Activated CD4-positive, alpha-beta T cell treated with anti-CD3 and anti-CD28 coated beads, Interleukin-2, Interleukin-4, amounts not matched to agents 100 ng/mL and 50 ng/mL, durations not matched to agents 16 hours and 8 hours (primary cell): Measurements from ENCODE around the gene GSDME.

Experiments used
- DNase-seq: peaks from one replicate; pipeline ENCODE4 v3.0.0-alpha.2; 2020; ENCODE audit warnings: low spot score

GSDME gene

GRCh38 chr7:24704311-24704710 lies 53.0 kb downstream of the GSDME start:
- no peak for DNase-seq

GRCh38 chr7:24703296-24703695 lies 54.0 kb downstream of the GSDME start:
- DNase-seq, result no peak

- no peak for DNase-seq
These were observed 54.5 kb downstream of the GSDME start for GRCh38 chr7:24702755-24703154.

DNA sequence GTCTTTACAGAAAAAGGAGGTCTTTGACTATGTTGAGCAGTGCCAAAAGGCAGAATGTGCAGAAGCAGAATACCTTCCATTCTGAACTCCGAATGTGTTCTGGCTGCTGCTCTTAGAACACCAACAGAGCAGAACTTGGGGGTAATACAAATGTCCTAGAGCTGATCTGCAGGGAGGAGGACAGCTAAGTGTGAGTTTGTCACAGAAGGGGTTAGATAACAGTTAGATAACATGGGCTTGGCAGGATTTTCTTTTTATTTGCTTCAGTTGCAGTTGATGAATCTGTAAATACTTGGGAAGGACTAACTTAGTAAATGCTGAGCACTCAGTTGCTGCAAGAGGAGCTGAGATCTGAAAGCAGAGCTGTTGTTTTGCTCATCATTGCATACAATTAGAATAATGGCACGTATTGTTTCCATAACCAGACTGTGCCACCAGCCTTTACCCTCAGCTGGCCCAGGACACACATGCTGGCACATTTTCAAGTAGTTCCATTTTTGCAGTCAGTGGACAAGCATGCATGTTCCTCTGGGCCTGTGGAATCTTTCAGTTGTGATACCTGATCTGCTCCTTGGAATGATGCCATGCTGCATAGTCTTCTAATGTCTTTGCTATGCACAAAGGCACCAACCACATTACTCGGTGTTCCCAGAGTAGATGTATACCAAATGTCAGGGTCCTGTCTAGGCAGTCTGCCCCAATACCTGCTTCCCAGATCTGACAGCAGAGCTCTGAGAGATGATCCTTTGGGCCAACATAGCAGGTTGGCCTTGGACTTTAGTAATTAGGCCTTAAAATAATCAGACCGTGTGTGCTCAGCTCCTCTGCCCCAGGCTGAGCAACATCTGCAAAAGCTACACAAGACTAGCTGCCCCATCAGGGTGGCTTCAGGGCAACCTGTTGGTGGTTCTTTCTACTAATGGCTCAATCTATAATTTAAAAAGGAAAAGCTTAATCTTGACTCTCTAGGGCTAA lies 55.7 kb downstream of the GSDME start:
- DNase-seq, result no peak

DNA sequence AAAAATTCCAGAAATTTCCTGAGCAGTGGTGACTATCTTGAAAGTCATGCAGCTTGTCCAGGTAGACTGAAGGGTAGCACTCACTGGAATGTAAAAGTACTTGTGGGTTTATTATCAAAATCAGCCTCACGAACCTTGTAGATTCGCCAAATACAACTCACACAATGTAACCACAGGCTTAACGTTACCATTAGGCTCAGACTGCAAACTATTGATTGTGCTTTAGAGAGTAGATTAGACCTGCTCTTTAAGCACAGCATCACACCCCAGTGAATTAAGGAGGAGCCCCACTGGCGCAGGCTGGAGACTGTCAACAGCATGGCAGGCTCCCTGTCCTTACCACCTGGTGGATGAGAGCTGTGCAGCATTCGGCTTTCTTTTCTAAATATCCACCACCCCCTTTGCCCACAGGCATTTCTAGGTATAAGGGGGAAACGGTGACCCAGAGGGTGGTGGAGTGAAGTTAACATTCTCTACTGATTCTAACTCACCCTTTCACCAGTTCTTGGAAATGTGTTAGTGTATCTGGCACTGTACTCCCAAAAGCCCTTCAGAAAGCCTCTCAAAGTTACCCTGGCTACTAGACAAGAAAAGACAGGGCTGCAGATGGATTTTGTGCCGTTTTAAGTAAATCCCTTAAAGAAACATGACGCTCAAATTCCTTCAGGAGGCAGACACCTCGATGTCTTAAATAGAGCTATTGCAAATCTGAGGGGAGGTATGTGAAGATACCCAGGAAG lies 56.6 kb downstream of the GSDME start:
- no peak for DNase-seq

- DNase-seq, result no peak
These were observed 58.6 kb downstream of the GSDME start for GRCh38 chr7:24698531-24699266.

DNA sequence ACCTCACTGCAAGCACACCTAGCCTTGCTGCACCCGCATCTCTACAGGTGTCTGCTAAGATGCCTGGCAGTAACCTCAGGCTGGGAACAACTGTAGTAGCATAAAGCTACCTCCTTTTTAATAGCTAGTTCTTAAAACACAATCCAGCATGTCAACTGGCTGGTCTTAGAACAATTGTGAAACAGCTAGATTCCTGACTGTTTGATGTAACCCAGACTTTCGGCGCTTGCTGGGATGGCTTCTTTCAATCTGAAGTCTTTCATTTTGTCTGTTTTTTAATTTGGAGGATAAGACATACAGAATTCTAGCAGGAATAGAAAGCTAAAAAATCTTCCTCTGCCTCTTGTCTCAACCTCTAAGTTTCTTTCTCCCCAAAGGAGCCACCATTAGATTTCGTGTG lies 59.8 kb downstream of the GSDME start:
- DNase-seq, result no peak

GRCh38 chr7:24692592-24692991 lies 64.7 kb downstream of the GSDME start:
- no peak for DNase-seq

DNA sequence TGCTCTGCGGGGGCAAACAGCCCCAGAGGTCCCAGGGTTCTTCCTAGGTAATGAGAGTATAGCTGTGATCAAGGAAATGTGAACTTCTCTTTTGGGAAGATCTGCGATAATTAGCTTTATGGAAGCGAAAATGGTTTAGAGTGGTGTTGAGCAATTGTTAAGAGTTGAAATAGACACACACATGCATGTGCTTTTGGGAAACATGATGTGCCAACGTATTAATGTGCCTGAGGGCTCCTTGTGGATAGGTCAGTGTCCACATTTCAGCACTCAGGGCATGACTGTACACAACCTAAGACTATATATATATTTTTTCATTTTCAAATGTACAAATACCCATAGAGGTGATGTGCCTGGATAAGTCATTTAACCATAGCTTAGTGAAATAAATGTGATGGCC lies 67.0 kb downstream of the GSDME start:
- DNase-seq, result no peak

GRCh38 chr7:24685708-24686107 lies 71.6 kb downstream of the GSDME start:
- no peak for DNase-seq

DNA sequence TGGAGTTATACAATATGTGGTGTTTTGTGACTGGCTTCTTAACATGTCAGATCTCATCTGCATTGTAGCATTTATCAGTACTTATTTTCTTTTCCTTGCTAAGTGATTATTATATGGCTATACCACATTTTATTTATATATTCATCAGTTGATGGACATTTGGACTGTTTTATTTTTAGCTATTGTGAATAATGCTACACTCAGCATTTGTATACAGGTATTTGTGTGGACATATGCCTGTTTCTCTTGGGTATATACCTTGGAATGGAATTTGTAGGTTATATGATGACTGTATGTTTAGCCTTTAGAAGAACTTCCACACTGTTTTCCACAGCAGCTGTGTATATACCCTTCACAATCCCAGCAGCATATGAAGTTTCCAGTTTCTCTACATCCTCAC lies 86.5 kb downstream of the GSDME start:
- DNase-seq, result no peak

- DNase-seq, result no peak
These were observed 87.2 kb downstream of the GSDME start for GRCh38 chr7:24669971-24670591.

- DNase-seq, result no peak
These were observed 88.2 kb downstream of the GSDME start for GRCh38 chr7:24668927-24669635.

DNA sequence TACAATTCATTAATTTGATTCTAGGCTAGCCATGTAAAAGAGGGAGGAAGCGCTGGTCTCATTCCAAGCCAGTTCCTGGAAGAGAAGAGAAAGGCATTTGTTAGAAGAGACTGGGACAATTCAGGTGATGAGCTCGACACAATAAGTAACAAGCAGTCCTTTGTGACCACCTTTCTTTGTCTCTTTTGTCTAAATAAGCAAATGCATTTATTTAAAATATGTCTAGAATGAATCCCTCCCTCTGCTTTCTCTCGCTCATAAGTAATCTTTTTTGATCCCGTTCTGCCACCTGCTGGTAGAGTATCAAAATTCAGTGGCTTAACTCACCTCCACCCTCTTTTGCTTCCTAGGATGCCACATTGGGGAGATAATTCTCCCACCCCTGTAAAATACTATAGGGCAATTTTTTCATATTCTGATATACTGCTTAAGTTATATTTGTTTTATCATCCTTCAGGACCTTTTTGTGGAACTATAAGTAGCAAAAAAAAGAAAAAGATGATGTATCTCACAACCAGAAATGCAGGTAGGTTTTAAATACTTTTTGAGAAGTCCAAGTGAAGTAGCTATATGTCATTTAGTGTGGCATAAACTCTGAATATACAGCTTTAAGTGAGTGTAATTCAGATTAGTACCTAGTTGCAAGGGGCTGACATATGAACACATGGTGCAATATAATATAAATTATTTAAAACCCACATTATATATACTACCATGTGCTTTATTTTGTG lies 91.5 kb downstream of the GSDME start:
- DNase-seq, result peak; percentile 58

DNA sequence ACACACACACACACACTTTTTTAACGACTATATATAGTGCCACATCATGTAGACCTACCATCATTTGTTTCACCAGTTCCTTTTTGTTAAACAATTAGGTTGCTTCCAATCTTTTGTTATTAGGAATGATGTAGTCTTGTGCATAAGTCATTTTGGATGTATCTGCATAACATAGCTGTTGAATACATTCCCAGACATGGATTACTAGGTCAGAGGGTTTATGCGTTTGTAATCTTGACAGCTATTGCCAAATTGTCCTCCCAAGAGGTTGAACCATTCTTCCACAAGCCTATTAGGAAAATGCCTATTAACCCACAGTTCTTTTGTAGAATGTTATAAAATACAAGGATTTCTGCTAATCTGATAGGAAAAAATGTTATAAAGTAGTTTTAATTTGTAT lies 96.7 kb downstream of the GSDME start:
- no peak for DNase-seq

DNA sequence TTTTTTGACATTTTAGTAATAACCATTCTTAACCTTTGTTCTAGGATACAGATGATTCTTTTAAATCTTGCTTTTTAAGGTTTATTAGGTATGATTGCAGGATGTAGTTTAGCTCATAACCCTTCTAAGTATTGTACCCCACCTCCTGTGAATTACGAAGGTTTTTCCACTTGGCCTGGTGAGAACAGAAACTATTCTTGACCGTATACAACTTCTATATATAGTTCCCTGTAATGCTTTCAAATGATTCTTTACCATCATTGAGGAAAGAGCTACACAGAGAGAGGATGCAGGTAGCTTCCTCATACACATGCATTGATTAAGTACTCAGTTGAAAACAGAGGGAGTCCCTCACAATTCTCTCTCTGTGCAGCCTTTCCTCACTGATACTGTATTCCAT lies 97.8 kb downstream of the GSDME start:
- DNase-seq, result no peak

GRCh38 chr7:24657980-24658379 lies 99.3 kb downstream of the GSDME start:
- no peak for DNase-seq

- no peak for DNase-seq
These were observed 100.7 kb downstream of the GSDME start for GRCh38 chr7:24656608-24657007.

DNA sequence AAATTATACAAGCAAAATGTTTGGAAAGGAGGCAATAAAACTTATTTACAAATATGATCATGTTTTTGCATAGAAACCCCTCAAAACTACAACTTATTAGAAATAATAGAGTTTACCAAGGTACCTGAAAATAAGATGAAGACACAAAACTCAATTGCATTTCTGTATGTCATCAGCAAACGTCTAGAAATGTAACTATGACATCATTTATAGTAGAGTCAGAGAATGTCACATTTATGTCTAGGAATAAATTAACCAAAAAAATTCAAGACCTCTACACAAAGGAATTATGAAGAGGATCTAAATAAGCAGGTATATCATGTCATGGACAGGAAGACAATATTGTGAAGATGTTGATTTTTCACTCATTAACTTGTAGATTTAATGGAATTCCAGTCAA lies 103.0 kb downstream of the GSDME start:
- DNase-seq, result no peak

DNA sequence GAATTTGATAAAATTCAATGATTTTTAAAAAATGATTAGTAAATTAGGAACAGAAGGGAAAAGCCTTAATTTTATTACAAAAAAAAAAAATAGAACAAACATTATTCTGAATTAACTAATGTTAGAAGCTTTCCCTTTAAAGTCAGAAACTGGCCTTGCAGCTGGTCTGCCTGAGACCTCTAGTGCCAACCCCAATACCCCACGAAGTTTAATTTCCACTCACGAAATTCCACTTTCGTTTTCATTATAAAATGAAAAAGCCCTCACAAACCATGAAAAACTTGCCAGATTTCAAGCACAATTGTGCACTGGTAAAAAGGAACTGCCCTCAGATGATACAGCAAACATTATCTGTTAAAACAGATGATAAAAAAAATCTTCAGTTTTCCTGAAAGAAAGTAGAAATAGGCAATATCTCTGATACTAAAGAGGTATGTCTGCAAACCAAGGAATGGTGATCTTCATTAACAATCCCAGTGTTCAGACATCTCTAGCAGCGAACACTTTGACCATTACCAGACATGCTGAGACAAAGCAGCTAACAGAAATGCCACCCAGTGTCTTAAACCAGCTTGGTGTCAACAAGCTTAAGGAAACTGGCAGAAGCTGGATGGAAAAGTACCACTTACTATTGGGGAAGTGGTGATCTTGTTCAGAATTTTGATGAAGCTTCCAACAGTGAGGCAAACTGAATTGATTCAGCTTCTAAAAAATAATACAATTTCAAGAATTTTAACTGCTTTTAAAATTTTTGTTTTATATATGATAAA lies 103.8 kb downstream of the GSDME start:
- no peak for DNase-seq
